ENCODE data around the gene MYRF. TPM values are rescaled to one million over a fixed set of nuclear protein-coding genes. Genes with fewer than 3 reads are reported as not detected.
A peak's percentile ranks its signal among the peaks of the same experiment; 100 is the strongest.

MYRF gene
- total and polyA plus RNA-seq, 2 of the 4 experiments (the other 2 are of a cell fraction): 1.6 to 10.7 TPM

GRCh38 chr11:61734767-61735166, 17.7 kb upstream of the MYRF start (continued):
- no peak for TF ChIP-seq CTCF (conservative IDR thresholded peaks at IDR 0.05; ENCODE audit: low read depth, low read length)
- no peak for TF ChIP-seq NFE2L2 (IDR thresholded peaks at IDR 0.05; ENCODE audit: low read depth, low read length)
- TF ChIP-seq POLR2A (IDR thresholded peaks at IDR 0.05; ENCODE audit: low read depth, low read length): no peak
- TF ChIP-seq SMC3 (IDR thresholded peaks at IDR 0.05; ENCODE audit: low read depth, low read length): no peak

GRCh38 chr11:61735391-61735790, 17.0 kb upstream of the MYRF start:
- Histone ChIP-seq H3K4me1 (ENCODE audit: control insufficient read depth, insufficient read depth, low read length) (no peaks in the 10 kb centered on the region), H2AK9ac (replicated peaks; ENCODE audit: low read depth, low read length, poor library complexity) (no peak overlapping the region), H3K9ac (ENCODE audit: low read depth, low read length) (no peak overlapping the region), H4K91ac (ENCODE audit: insufficient read depth, low read depth, low read length) (no peak overlapping the region), H2BK15ac (ENCODE audit: low read depth, low read length) (no peak overlapping the region), H3K27ac (ENCODE audit: insufficient read depth, low read length) (no peak overlapping the region), H4K20me1 (ENCODE audit: insufficient read depth, low read length) (no peaks in the 10 kb centered on the region; the same call in 1 of the 2 replicates), H3K56ac (ENCODE audit: extremely low read depth, insufficient read depth, low read length) (no peak overlapping the region), H3K9me1 (ENCODE audit: insufficient read depth, low read length) (no peaks in the 10 kb centered on the region), H3K4me3 (ENCODE audit: insufficient read depth, low read depth, low read length) (no peak overlapping the region), H3K23ac (ENCODE audit: low read depth, low read length) (no peak overlapping the region), H3K4me2 (ENCODE audit: low read depth, low read length) (no peak overlapping the region), H3K27me3 (ENCODE audit: control insufficient read depth, insufficient read depth, low read length) (no peaks in the 10 kb centered on the region), H3K18ac (ENCODE audit: low read depth, low read length) (no peak overlapping the region), H3K14ac (replicated peaks; ENCODE audit: low read depth, low read length) (no peak overlapping the region), H2BK20ac (ENCODE audit: low read depth, low read length) (no peak overlapping the region), H2AK5ac (ENCODE audit: low read depth, low read length) (no peak overlapping the region), H4K8ac (ENCODE audit: low read depth in 2 of 2, low read length in 2 of 2) (no peak overlapping the region), H2AFZ (replicated peaks; ENCODE audit: low read length, poor library complexity) (peak overlapping the region; percentile 19), H2BK5ac (ENCODE audit: low read depth, low read length, poor library complexity, severe bottlenecking) (no peak overlapping the region), H2BK120ac (ENCODE audit: low read depth, low read length) (no peak overlapping the region), H3K9me3 (ENCODE audit: control insufficient read depth, insufficient read depth, low read length) (no peaks in the 10 kb centered on the region), H4K5ac (ENCODE audit: low read depth, low read length) (no peak overlapping the region), H3K79me1 (ENCODE audit: low read depth in 1 of 2, low read length in 2 of 2) (no peaks in the 10 kb centered on the region), H3K36me3 (ENCODE audit: control insufficient read depth, insufficient read depth, low read length) (peaks cover 14% of the 10 kb centered on the region; the same call in 1 of the 2 replicates), H3K4ac (ENCODE audit: low read depth, low read length) (no peak overlapping the region)
- DNase-seq: no peak
- dilution Hi-C loops (cut with HindIII; ENCODE audit: low sequenced_read_pairs, unreplicated experiment): no loop called here
- intact Hi-C loops (cut with micrococcal nuclease): loop anchor here (10.0 kb wide), 1 partner anchor 151 kb away; the partner anchor contains the start of gene SYT7
- BruUV-seq (replicated peaks): no TSS peak
- WGBS, 2 experiments (ENCODE audit: extremely low coverage in 2 of 2, insufficient read length in 1 of 2): 93% methylated on average over 11 of the region's 17 CpGs; no CpG with 5 or more reads in 1 of the 2 experiments
- ATAC-seq (ENCODE audit: low read depth): no peak
- ChIA-PET POLR2A (ENCODE audit: unreplicated experiment) (no interaction called here), CTCF (no interaction called here)
- in situ Hi-C loops (cut with MboI; ENCODE audit: low sequenced_read_pairs): no loop called here
- no peak for TF ChIP-seq MAFK (IDR thresholded peaks at IDR 0.05; ENCODE audit: low read depth, low read length)
- TF ChIP-seq ELK1 (IDR thresholded peaks at IDR 0.05; ENCODE audit: borderline replicate concordance, low read depth, low read length): no peak
- TF ChIP-seq SMC3 (IDR thresholded peaks at IDR 0.05; ENCODE audit: low read depth, low read length): no peak
- no peak for TF ChIP-seq MAZ (IDR thresholded peaks at IDR 0.05; ENCODE audit: borderline replicate concordance, low read depth, low read length)
- TF ChIP-seq CHD1 (IDR thresholded peaks at IDR 0.05; ENCODE audit: low read depth, low read length): no peak
- no peak for TF ChIP-seq BHLHE40 (IDR thresholded peaks at IDR 0.05; ENCODE audit: low read depth, low read length)
- no peak for TF ChIP-seq CEBPB (IDR thresholded peaks at IDR 0.05; ENCODE audit: low read depth, low read length)
- TF ChIP-seq USF2 (IDR thresholded peaks at IDR 0.05; ENCODE audit: low read depth, low read length): no peak
- no peak for TF ChIP-seq MXI1 (IDR thresholded peaks at IDR 0.05; ENCODE audit: borderline replicate concordance, low read depth, low read length)
